Measurements from ENCODE around the gene PNPLA3.

- TF ChIP-seq POLR2AphosphoS5 (IDR thresholded peaks at IDR 0.05; ENCODE audit: low read depth, low read length) (no peak), POLR2A (IDR thresholded peaks at IDR 0.05; ENCODE audit: low read depth, low read length) (no peak), TAF1 (IDR thresholded peaks at IDR 0.05; ENCODE audit: borderline replicate concordance, low read depth, low read length) (no peak)
These were observed 34.3 kb upstream of the PNPLA3 start for GRCh38 chr22:43889201-43889859.
